ENCODE data around the gene PFKFB2.

The PFKFB2 gene

DNA sequence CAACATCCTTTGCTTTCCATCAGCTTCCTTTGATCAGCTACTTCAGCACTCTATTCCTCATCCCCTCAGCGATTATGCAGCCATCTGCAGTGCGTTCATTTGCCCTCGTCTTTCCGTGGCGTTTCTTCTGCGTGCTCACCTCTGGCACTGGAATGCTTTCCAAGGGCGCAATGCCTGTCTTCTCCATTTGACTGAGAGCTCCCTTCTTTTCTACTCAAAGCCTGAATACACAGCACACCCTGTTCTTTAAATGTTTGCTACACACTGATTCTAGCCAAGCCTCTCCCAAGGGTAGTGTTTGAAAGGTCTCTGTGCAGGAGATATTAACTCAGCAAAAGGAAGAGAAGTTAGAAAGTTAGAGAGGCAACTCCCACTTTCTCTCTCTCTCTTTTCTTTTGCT is 43.1 kb upstream of the PFKFB2 start:
- TF ChIP-seq CTCF (IDR thresholded peaks at IDR 0.05; ENCODE audit: low read depth, low read length, missing control alignments), result no peak
- no peak for DNase-seq (ENCODE audit: low read depth)
- H3K4me3 ChIP-seq (ENCODE audit: low read depth, low read length), result no peak overlapping the region

- no peak for TF ChIP-seq CTCF (IDR thresholded peaks at IDR 0.05; ENCODE audit: low read depth, low read length, missing control alignments)
- no peak overlapping the region for H3K4me3 ChIP-seq (ENCODE audit: low read depth, low read length)
- no peak for DNase-seq (ENCODE audit: low read depth)
Measured at GRCh38 chr1:207010726-207011125, 42.3 kb upstream of the PFKFB2 start.

DNA sequence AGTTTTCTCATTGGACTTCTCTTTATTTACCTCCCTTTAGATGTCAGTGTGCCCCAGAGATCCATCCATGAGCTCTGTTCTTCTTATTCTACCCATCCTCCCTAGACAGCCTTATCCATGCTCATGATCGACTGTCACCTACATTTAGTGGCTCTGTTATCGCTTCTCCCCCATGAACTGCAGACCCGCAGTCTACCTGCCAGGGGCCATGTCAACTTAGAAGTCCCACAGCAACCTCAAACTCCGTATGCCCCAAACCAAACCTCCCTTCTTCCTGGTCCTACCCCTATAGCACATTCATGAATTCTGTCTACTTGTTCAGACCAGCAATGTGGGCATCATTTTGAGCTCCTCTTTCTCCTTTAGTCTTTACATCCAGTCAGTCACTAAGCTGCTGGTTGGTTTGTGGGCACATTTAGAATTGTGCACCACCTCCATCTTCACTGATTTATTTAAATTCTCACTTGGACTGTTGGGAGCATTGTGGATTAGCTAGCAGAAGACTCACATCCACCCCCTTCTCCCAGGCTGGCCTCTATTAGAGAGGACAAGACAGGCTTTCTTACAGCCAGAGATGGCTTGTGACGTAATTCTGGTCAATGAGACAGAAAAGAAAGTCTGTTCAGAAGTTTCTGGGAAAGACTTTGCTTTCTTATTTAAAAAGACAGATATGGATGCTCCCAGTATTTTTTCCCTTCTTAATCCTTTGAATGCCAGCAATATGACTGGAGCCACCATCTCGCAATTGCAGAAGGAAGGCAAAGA is 39.6 kb upstream of the PFKFB2 start:
- TF ChIP-seq CTCF (IDR thresholded peaks at IDR 0.05; ENCODE audit: low read depth, low read length, missing control alignments), result no peak
- H3K4me3 ChIP-seq (ENCODE audit: low read depth, low read length), result no peak overlapping the region
- no peak for DNase-seq (ENCODE audit: low read depth)

DNA sequence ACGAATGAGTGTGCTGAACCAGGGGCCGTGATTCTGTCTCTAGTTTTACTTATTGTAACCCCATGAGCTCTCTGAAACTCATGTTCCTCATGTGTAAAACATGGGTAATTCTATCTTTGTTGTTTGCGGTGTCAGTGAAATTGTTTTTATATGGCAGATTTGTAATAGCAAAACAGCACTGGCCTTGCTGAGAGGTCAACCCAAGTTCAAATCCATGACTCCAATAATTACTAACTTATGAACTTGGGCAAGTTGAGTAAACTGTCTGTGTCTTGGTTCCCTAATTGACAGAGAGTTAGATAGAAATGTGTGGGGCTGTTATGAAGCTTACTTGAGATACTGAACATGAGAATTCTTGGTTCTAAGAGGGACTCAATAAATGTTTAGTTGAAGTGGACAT is 38.3 kb upstream of the PFKFB2 start:
- no peak for TF ChIP-seq CTCF (IDR thresholded peaks at IDR 0.05; ENCODE audit: low read depth, low read length, missing control alignments)
- no peak for DNase-seq (ENCODE audit: low read depth)
- no peak overlapping the region for H3K4me3 ChIP-seq (ENCODE audit: low read depth, low read length)

DNA sequence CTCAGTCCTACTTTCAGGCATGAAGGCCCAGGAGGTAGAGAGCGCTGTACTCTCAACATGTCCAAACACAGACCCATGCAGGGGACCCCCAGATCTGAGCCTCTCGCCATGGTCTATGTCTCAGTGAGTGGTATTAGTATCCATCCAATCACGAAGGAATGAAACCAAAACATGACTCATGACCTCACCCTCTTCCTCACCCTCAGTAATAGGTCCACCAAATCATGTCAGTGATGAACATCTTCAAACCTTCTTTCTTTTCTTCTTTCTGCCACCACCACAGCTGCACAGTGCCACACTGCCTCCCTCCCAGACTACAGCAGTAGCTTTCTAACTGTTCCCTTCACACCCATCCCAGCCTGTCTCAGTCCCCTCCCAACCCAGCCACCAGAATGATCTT is 37.3 kb upstream of the PFKFB2 start:
- no peak for TF ChIP-seq CTCF (IDR thresholded peaks at IDR 0.05; ENCODE audit: low read depth, low read length, missing control alignments)
- H3K4me3 ChIP-seq (ENCODE audit: low read depth, low read length), result no peak overlapping the region
- no peak for DNase-seq (ENCODE audit: low read depth)

GRCh38 chr1:207017615-207018559 is 35.2 kb upstream of the PFKFB2 start:
- no peak overlapping the region for H3K4me3 ChIP-seq (ENCODE audit: low read depth, low read length)
- no peak for DNase-seq (ENCODE audit: low read depth)
- TF ChIP-seq CTCF (IDR thresholded peaks at IDR 0.05; ENCODE audit: low read depth, low read length, missing control alignments), result no peak
